CD14-positive monocyte (primary cell): Measurements from ENCODE around the gene DHX38. TPM values are rescaled to one million over a fixed set of nuclear protein-coding genes. Genes with fewer than 3 reads are reported as not detected.

Experiments used
- DNase-seq, 3 donors: peaks; one replicate each; pipeline ENCODE4 v3.0.0-alpha.2; 2011 to 2022
- H2AFZ ChIP-seq: 2 replicates; pipeline ENCODE4 v1.6.0; 2012; ENCODE audit warnings: mild to moderate bottlenecking, low read depth, low read length, inconsistent platforms; ENCODE audit not compliant: insufficient read depth, poor library complexity, severe bottlenecking
- H3K27ac ChIP-seq, 2 donors: 1 replicate in 1 of 2; 2 replicates in 1 of 2; pipeline ENCODE4 v1.5.1; 2012 to 2013; ENCODE audit warnings: low read length in 2 of 2, control low read depth in 1 of 2, inconsistent platforms in 1 of 2, low read depth in 1 of 2, mild to moderate bottlenecking in 1 of 2
- H3K27me3 ChIP-seq, 2 donors: one replicate each; pipeline versions ENCODE4 v1.6.0 to v1.6.1; 2011 to 2013; ENCODE audit warnings: low read length in 2 of 2; ENCODE audit not compliant: control insufficient read depth in 2 of 2, insufficient read depth in 2 of 2
- H3K36me3 ChIP-seq, 2 donors: replicated peaks in 1 of 2; 1 replicate in 1 of 2; 2 replicates in 1 of 2; pipeline versions ENCODE4 v1.5.1 to v1.6.1; 2012 to 2013; ENCODE audit warnings: low read length in 2 of 2, control low read depth in 1 of 2, inconsistent platforms in 1 of 2, mild to moderate bottlenecking in 1 of 2; ENCODE audit not compliant: insufficient read depth in 2 of 2, control insufficient read depth in 1 of 2
- H3K4me1 ChIP-seq, 2 donors: 1 replicate in 1 of 2; 2 replicates in 1 of 2; pipeline versions ENCODE4 v1.5.1 to v1.6.1; 2012 to 2013; ENCODE audit warnings: low read length in 2 of 2, control low read depth in 1 of 2, inconsistent platforms in 1 of 2, mild to moderate bottlenecking in 1 of 2, moderate library complexity in 1 of 2; ENCODE audit not compliant: insufficient read depth in 2 of 2, control insufficient read depth in 1 of 2
- H3K4me2 ChIP-seq: replicated peaks from 2 replicates; pipeline ENCODE3; 2012; ENCODE audit warnings: low read length, moderate library complexity, mild to moderate bottlenecking; ENCODE audit not compliant: poor library complexity, severe bottlenecking; ENCODE audit errors: extremely low read depth
- H3K4me3 ChIP-seq, 3 experiments: fragments of 200-600 bp in 1 of 3; sonication (generic) in 1 of 3; replicated peaks in 1 of 3; 1 replicate in 2 of 3; 2 replicates in 1 of 3; pipeline ENCODE4 v1.5.1; 2011 to 2013; ENCODE audit warnings: low read length in 3 of 3, mild to moderate bottlenecking in 3 of 3, control low read depth in 2 of 3, low read depth in 2 of 3, inconsistent platforms in 1 of 3, moderate library complexity in 1 of 3
- H3K79me2 ChIP-seq: 2 replicates; pipeline ENCODE4 v1.6.0; 2012; ENCODE audit warnings: mild to moderate bottlenecking, control low read depth, inconsistent platforms, low read length, moderate library complexity; ENCODE audit not compliant: insufficient read depth
- H3K9ac ChIP-seq: 2 replicates; pipeline ENCODE4 v1.6.0; 2017; ENCODE audit warnings: low read length, mild to moderate bottlenecking; ENCODE audit not compliant: insufficient read depth, poor library complexity, severe bottlenecking
- H3K9me3 ChIP-seq, 2 donors: replicated peaks in 1 of 2; 1 replicate in 1 of 2; 2 replicates in 1 of 2; pipeline versions ENCODE4 v1.5.1 to v1.6.1; 2012 to 2013; ENCODE audit warnings: low read length in 2 of 2, control low read depth in 1 of 2; ENCODE audit not compliant: control insufficient read depth in 1 of 2, insufficient read depth in 1 of 2
- H4K20me1 ChIP-seq: 2 replicates; pipeline ENCODE4 v1.6.0; 2012; ENCODE audit warnings: mild to moderate bottlenecking, low read length, control low read depth, moderate library complexity; ENCODE audit not compliant: insufficient read depth
- H3K27ac Mint-ChIP-seq, 7 donors: one replicate each; pipeline ENCODE4 v1.8.0; 2020; ENCODE audit warnings: mild to moderate bottlenecking in 7 of 7, mixed read lengths in 7 of 7, moderate library complexity in 6 of 7, inconsistent platforms in 2 of 7
- H3K27me3 Mint-ChIP-seq, 3 donors: one replicate each; pipeline ENCODE4 v1.8.0; 2021 to 2022; ENCODE audit warnings: low read depth in 3 of 3, mild to moderate bottlenecking in 3 of 3, mixed read lengths in 3 of 3, moderate library complexity in 3 of 3, inconsistent platforms in 1 of 3
- H3K36me3 Mint-ChIP-seq, 2 donors: one replicate each; pipeline ENCODE4 v1.8.0; 2020; ENCODE audit warnings: mixed read lengths in 2 of 2, inconsistent platforms in 1 of 2, mild to moderate bottlenecking in 1 of 2
- H3K4me1 Mint-ChIP-seq: one replicate; pipeline ENCODE4 v1.8.0; 2020; ENCODE audit warnings: mild to moderate bottlenecking, mixed read lengths
- H3K4me3 Mint-ChIP-seq, 2 donors: one replicate each; pipeline ENCODE4 v1.8.0; 2020; ENCODE audit warnings: mild to moderate bottlenecking in 2 of 2, mixed read lengths in 2 of 2, moderate library complexity in 1 of 2
- H3K9me3 Mint-ChIP-seq, 7 donors: one replicate each; pipeline ENCODE4 v1.8.0; 2020 to 2022; ENCODE audit warnings: mixed read lengths in 7 of 7, mild to moderate bottlenecking in 6 of 7, moderate library complexity in 6 of 7, inconsistent platforms in 2 of 7
- WGBS: methylation state at CpG from one replicate; pipeline ENCODE4 v1.1.5; 2013; ENCODE audit warnings: missing lambda C conversion rate; ENCODE audit not compliant: insufficient coverage; 5-methylcytosine and 5-hydroxymethylcytosine counted together
- intact Hi-C, 2 donors: fragments of 100-400 bp; cut with micrococcal nuclease; formaldehyde crosslinking; loops; one replicate each; pipeline versions ENCODE4 v1.15.0 to v1.15.1; 2023
- polyA plus RNA-seq, 3 donors: library from polyadenylated mRNA; depleted of rRNA in 1 of 3; unstranded in 2 of 3; stranded (reverse) in 1 of 3; fragments of 300-500 nt in 2 of 3; fragments of >200 nt in 1 of 3; fragmentation: Illumina TruSeq in 2 of 3; gene quantifications; 1 replicate in 2 of 3; 2 replicates in 1 of 3; pipeline ENCODE4 v1.2.3, GENCODE V29; 2012 to 2021
- TF ChIP-seq, protein P1 (sequence below): fragments of 200-600 bp; IDR thresholded peaks from one replicate; pipeline ENCODE4 v1.8.0; 2022; ENCODE audit warnings: antibody characterized with exemption, mild to moderate bottlenecking

The DHX38 gene
- polyA plus RNA-seq, 3 donors = 9.1 to 91.5 (median 19.2) TPM

DNA sequence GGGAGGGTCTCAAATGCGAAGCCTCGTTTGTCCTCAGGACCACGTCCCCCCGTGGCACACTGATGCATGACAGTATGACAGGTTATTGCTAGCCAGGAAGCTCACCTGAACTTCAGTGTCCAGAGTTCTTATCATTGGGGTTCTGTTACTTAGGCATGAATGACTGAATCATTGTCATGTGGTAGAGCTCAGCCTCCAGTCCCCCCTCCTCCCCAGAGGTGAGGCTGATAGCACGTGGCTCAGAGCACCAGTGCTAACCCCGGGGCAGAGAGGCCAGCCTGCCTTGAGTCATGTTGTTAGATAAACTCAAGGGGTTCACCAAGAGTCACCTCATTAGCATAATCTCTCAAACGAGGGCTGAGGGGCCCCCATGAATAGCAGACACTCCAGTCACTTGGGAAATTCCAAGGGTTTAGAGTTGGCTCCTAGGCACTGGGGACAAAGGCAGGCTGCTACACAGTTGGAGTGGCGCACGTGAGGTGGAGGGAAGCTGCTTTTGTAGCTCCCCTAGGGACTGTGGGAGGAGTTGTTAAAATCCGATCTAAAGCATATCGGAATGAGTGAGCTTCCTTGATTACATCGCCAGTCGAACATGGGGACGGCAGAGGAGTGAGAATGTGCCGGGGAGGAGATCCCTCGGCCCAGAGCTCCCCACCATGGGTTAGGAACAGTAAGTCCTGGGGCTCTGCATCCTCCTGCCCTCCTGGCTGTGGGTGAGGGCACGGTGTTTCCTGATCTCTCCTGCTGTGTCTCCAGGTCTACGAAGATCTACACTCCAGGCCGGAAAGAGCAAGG is 18.2 kb downstream of the DHX38 start:
- Histone ChIP-seq H3K27ac (no peak overlapping the region), H3K79me2 (no peaks in the 10 kb centered on the region), H3K9me3 (no peaks in the 10 kb centered on the region), H3K4me1 (no peaks in the 10 kb centered on the region), H3K9ac (no peak overlapping the region), H3K27me3 (no peaks in the 10 kb centered on the region), H3K4me2 (no peak overlapping the region), H3K36me3 (peaks cover 66 to 70% of the 10 kb centered on the region in 2 donors), H3K4me3 (no peak overlapping the region), H2AFZ (no peak overlapping the region), H4K20me1 (no peaks in the 10 kb centered on the region)
- no peak for DNase-seq
- H3K27me3 Mint-ChIP-seq = no peaks in the 10 kb centered on the region
- intact Hi-C loops = no loop called here
- peaks cover 0 to 5% (median 1%) of the 10 kb centered on the region in 7 donors for H3K9me3 Mint-ChIP-seq
- peak overlapping the region in 2 of 7 donors; percentile 42 to 43 for H3K27ac Mint-ChIP-seq
- 97% methylated on average over 17 of the region's 19 CpGs for WGBS
- TF ChIP-seq, protein P1, sequence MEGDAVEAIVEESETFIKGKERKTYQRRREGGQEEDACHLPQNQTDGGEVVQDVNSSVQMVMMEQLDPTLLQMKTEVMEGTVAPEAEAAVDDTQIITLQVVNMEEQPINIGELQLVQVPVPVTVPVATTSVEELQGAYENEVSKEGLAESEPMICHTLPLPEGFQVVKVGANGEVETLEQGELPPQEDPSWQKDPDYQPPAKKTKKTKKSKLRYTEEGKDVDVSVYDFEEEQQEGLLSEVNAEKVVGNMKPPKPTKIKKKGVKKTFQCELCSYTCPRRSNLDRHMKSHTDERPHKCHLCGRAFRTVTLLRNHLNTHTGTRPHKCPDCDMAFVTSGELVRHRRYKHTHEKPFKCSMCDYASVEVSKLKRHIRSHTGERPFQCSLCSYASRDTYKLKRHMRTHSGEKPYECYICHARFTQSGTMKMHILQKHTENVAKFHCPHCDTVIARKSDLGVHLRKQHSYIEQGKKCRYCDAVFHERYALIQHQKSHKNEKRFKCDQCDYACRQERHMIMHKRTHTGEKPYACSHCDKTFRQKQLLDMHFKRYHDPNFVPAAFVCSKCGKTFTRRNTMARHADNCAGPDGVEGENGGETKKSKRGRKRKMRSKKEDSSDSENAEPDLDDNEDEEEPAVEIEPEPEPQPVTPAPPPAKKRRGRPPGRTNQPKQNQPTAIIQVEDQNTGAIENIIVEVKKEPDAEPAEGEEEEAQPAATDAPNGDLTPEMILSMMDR = no peak
- H3K4me1 Mint-ChIP-seq = no peaks in the 10 kb centered on the region
- H3K36me3 Mint-ChIP-seq = peaks cover 75 to 78% of the 10 kb centered on the region in 2 donors
- H3K4me3 Mint-ChIP-seq = no peak overlapping the region

DNA sequence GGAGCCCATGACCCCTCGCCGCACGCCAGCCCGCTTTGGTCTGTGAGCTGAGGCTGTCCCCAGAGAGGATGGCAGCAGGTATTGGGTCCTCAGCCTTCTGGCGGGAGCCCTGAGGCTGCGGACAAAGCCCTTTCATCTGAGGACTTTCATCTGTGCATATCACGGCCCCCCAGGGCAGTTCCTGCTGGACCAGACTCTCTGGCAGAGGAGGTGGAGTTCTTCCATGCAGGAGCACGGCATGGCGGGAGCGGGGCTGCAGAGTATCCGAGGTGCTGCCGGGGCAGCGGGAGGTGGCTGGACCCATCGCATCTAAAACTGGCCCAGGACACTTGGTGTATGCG is 18.8 kb downstream of the DHX38 start:
- H3K4me1 ChIP-seq = no peaks in the 10 kb centered on the region
- Mint-ChIP-seq H3K4me1 (no peaks in the 10 kb centered on the region), H3K36me3 (peaks cover 69 to 72% of the 10 kb centered on the region in 2 donors), H3K27me3 (no peaks in the 10 kb centered on the region), H3K9me3 (peaks cover 0 to 5% (median 1%) of the 10 kb centered on the region in 7 donors), H3K4me3 (no peak overlapping the region), H3K27ac (peak overlapping the region in 2 of 7 donors; percentile 1 to 42)
- TF ChIP-seq, protein P1 = no peak
- 98% methylated on average over 15 of the region's 15 CpGs for WGBS
- intact Hi-C loops = no loop called here
- no peak overlapping the region for H3K27ac ChIP-seq
- peaks cover 60 to 64% of the 10 kb centered on the region in 2 donors for H3K36me3 ChIP-seq
- H2AFZ ChIP-seq = no peak overlapping the region
- no peaks in the 10 kb centered on the region for H3K9me3 ChIP-seq
- no peak for DNase-seq
- no peak overlapping the region for H3K4me2 ChIP-seq
- H3K4me3 ChIP-seq = no peak overlapping the region
- H3K27me3 ChIP-seq = no peaks in the 10 kb centered on the region
- no peaks in the 10 kb centered on the region for H3K79me2 ChIP-seq
- no peak overlapping the region for H3K9ac ChIP-seq
- no peaks in the 10 kb centered on the region for H4K20me1 ChIP-seq
